ENCODE results near the gene PHACTR3.

The PHACTR3 gene

GRCh38 chr20:59781226-59781625 is 176.9 kb downstream of the PHACTR3 start:
- Mint-ChIP-seq H3K4me1 (no peaks in the 10 kb centered on the region), H3K9me3 (no peaks in the 10 kb centered on the region), H3K4me3 (no peak overlapping the region), H3K27ac (no peak overlapping the region), H3K36me3 (no peaks in the 10 kb centered on the region), H3K27me3 (peaks cover 6% of the 10 kb centered on the region)
- ATAC-seq (ENCODE audit: low read depth): no peak
- no peak for DNase-seq (ENCODE audit: low spot score in 2 of 2)

DNA sequence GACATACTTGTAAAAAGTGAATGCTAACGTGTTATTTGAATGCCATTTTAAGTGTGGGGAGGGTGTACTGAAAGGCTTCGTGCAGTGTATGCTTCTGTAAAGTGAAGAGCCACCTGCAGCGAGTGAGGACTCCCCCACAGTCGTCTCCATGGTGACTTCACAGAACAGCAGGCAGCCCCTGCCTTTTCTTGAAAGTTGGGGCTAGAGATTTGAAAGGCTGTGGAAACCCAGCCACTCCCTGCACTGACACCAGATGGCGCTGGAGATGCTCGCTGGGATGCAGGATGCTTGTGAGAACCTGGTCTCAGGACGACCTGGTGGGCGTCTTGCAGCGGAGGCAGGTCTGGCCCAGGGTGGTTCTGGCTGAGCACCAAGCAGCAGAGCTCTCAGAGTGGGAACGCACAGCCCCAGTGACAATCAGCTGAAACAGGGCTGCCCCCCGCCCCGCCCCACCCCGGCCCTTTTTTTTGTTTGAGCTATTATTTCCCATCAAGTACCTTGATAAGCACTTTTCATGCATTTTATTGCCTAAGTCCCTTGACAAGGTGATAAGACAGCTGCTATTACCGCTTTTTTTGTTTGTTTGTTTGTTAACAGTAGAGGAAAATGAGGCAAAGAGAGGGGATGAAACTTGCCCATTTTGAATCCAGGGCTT is 178.8 kb downstream of the PHACTR3 start:
- Mint-ChIP-seq H3K4me1 (no peaks in the 10 kb centered on the region), H3K9me3 (no peaks in the 10 kb centered on the region), H3K27ac (no peak overlapping the region), H3K4me3 (no peak overlapping the region), H3K27me3 (peaks cover 5% of the 10 kb centered on the region), H3K36me3 (no peaks in the 10 kb centered on the region)
- ATAC-seq (ENCODE audit: low read depth) (no peak), DNase-seq (ENCODE audit: low spot score in 2 of 2) (no peak)

DNA sequence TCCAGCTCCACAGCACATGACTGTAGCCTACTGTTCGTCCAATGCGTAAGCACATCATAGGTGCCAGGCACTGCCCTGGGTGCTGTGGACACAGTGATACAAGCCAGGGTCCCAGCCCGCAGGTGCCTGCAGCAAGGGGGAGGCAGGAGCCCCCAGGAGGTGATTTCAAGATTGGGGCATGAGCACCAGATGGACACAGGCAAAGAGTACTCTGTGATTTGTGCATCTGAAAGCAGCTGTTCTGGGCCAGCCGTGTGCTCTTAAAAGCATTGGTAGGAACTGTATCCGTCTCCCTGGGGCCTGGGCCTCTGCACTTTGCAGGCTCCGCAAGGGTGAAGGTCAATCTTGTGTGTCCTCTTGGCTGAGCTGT is 179.3 kb downstream of the PHACTR3 start:
- no peak for DNase-seq (ENCODE audit: low spot score in 2 of 2)
- Mint-ChIP-seq H3K4me3 (no peak overlapping the region), H3K27me3 (peaks cover 6% of the 10 kb centered on the region)

GRCh38 chr20:59784365-59784764 is 180.0 kb downstream of the PHACTR3 start:
- Mint-ChIP-seq H3K27me3 (peaks cover 8% of the 10 kb centered on the region), H3K4me1 (no peaks in the 10 kb centered on the region), H3K9me3 (no peaks in the 10 kb centered on the region), H3K27ac (no peak overlapping the region), H3K36me3 (no peaks in the 10 kb centered on the region), H3K4me3 (no peak overlapping the region)
- no peak for ATAC-seq (ENCODE audit: low read depth)
- DNase-seq (ENCODE audit: low spot score in 2 of 2): no peak

More for the DNA sequence above, 179.3 kb downstream of the PHACTR3 start:
- no peaks in the 10 kb centered on the region for H3K9me3 Mint-ChIP-seq
- ATAC-seq (ENCODE audit: low read depth): no peak
- H3K4me1 Mint-ChIP-seq: no peaks in the 10 kb centered on the region
- no peak overlapping the region for H3K27ac Mint-ChIP-seq
- H3K36me3 Mint-ChIP-seq: no peaks in the 10 kb centered on the region

DNA sequence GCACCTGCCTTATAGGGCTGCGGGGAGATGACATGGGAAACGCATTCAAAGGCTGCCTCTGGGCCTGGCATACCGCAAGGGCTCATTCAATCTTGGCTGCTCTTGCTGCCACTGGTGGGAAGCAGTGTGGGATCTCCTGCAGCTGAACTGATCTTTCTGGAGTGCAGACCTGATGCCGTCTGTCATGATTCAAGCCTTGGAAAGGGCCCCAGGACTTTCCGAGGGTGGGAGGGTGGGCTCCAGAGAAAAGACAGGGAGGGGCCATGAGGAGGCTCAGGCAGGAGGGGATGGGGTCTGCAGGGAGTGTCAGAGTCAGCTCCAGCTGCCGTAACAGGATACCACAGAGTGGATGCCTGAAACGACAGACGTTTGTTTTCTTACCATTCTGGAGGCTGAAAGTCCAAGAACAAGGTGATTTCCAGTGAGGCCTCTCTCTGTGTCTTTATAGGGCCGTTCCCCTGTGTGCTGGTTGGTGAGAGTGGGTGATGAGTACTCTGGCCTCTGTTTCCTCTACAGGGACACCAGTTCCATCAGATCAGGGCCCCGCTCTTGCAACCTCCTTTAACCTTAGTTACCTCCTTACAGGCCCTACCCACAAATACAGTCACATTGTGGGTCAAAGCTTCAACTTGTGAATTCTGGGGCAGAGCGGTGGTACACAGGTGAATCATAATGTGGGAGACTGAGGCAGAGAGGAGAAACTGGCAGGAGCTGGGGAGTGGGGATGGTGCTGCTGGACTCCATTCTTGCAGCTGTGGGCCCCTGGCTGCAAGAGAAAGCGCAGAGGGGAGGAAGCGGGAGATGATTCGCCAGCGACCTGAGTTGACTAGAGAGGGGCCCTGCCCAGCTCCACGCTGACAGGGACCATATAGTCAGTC is 180.7 kb downstream of the PHACTR3 start:
- Mint-ChIP-seq H3K9me3 (no peaks in the 10 kb centered on the region), H3K36me3 (no peaks in the 10 kb centered on the region), H3K27ac (no peak overlapping the region), H3K27me3 (peaks cover 8% of the 10 kb centered on the region), H3K4me1 (no peaks in the 10 kb centered on the region), H3K4me3 (no peak overlapping the region)
- ATAC-seq (ENCODE audit: low read depth) (no peak), DNase-seq (ENCODE audit: low spot score in 2 of 2) (no peak)

DNA sequence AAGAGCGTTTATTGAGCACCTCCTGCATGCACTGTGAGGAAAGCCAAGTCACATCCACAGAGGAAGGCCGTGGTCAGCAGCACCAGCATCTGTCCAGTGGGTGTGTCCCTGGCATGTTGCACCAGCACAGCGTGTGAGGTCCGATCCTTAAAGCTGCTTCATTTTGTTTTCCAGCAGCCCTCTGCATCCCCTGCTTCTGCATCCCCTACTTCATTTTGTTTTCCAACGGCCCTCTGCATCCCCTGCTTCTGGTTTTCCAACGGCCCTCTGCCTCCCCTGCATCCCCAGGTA is 181.3 kb downstream of the PHACTR3 start:
- no peaks in the 10 kb centered on the region for H3K36me3 Mint-ChIP-seq
- DNase-seq (ENCODE audit: low spot score in 2 of 2) (no peak), ATAC-seq (ENCODE audit: low read depth) (no peak)
- H3K27me3 Mint-ChIP-seq: peaks cover 8% of the 10 kb centered on the region
- H3K9me3 Mint-ChIP-seq: peaks cover 3% of the 10 kb centered on the region
- H3K27ac Mint-ChIP-seq: no peak overlapping the region
- H3K4me3 Mint-ChIP-seq: no peak overlapping the region
- H3K4me1 Mint-ChIP-seq: no peaks in the 10 kb centered on the region

DNA sequence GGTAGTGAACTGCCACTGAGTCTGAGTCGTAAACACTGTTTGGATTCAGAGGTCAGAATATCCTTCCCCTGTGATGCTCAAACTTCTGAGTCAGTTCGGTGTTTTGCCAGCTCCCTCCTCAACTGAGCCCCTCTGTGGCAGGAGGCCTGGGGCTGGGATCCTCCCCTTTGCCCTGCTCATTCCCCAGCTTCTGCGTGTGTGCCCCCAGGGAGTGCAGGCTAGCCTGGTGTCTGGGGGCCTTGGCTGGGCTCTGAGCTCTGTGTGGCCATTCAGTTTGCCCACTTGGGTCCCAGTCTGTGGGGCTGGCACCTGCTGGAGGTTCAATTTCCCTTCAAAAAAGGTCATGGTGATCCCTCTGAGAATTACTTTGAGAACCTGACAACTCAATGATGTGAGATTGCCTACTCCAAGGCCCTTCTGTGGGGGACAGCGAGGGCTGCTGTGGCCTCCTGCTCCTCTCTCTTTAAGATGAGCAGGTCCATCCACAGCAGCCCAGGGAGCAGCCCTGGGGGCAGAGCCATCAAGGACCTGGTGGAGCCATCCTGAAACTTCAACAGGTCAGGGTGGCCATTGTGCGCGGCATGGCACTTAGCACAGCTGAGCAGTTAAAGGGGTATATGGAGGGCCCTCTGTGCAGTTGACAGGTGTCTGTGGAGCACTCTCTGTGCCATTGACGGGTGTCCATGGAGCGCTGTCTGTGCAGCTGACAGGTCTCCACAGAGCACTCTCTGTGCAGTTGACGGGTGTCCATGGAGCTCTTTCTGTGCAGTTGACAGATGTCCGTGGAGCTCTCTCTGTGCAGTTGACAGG is 181.9 kb downstream of the PHACTR3 start:
- Mint-ChIP-seq H3K27me3 (peaks cover 8% of the 10 kb centered on the region), H3K4me1 (no peaks in the 10 kb centered on the region), H3K36me3 (no peaks in the 10 kb centered on the region), H3K4me3 (no peak overlapping the region), H3K27ac (no peak overlapping the region), H3K9me3 (peaks cover 3% of the 10 kb centered on the region)
- no peak for ATAC-seq (ENCODE audit: low read depth)
- no peak for DNase-seq (ENCODE audit: low spot score in 2 of 2)

DNA sequence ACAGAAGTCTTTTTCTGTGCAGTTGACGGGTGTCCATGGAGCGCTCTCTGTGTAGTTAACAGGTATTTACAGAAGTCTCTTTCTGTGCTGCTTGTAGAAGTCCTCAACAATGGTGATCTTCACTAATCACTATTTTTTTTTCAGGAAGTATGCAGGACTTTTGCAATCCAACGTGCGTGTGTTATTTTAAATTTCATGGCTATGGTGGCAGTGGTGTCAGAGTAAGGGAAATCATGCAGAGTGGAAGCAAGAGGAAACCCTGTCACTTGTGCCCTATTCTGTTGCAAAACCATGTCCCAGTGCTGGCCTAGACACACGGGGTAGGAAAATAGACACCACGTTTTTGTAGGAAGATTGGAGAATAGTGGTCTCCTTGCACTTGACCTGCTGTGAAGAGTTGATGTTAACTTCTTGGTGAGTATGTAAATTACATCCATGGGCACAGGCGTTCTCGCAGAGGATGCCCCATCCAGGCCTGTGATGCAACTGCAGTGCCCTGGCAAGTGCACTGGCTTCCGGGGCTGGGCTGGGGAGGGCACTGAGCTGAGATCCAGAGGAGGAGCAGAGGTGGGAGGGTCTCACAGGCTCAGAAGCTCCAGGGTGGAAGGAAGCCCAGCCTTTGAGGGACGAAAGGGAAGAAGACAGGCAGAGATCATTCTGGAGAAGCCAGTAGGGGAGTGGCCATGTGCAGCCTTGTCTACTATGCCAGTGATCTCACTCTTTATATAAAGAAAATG is 182.6 kb downstream of the PHACTR3 start:
- DNase-seq (ENCODE audit: low spot score in 2 of 2) (no peak), ATAC-seq (ENCODE audit: low read depth) (no peak)
- Mint-ChIP-seq H3K4me1 (no peaks in the 10 kb centered on the region), H3K27ac (no peak overlapping the region), H3K9me3 (peaks cover 5% of the 10 kb centered on the region), H3K4me3 (no peak overlapping the region), H3K27me3 (peaks cover 8% of the 10 kb centered on the region), H3K36me3 (no peaks in the 10 kb centered on the region)

- no peak overlapping the region for H3K27ac Mint-ChIP-seq
- no peak overlapping the region for H3K4me3 Mint-ChIP-seq
- peaks cover 6% of the 10 kb centered on the region for H3K9me3 Mint-ChIP-seq
- ATAC-seq (ENCODE audit: low read depth) (no peak), DNase-seq (ENCODE audit: low spot score in 2 of 2) (no peak)
- H3K4me1 Mint-ChIP-seq: no peaks in the 10 kb centered on the region
- H3K36me3 Mint-ChIP-seq: no peaks in the 10 kb centered on the region
- H3K27me3 Mint-ChIP-seq: peaks cover 8% of the 10 kb centered on the region
These were observed 183.2 kb downstream of the PHACTR3 start for GRCh38 chr20:59787538-59787890.

- Mint-ChIP-seq H3K4me3 (no peak overlapping the region), H3K36me3 (no peaks in the 10 kb centered on the region), H3K4me1 (no peaks in the 10 kb centered on the region), H3K9me3 (peaks cover 6% of the 10 kb centered on the region), H3K27ac (no peak overlapping the region), H3K27me3 (peaks cover 8% of the 10 kb centered on the region)
- DNase-seq (ENCODE audit: low spot score in 2 of 2): no peak
- ATAC-seq (ENCODE audit: low read depth): no peak
These were observed 183.9 kb downstream of the PHACTR3 start for GRCh38 chr20:59788196-59788735.

DNA sequence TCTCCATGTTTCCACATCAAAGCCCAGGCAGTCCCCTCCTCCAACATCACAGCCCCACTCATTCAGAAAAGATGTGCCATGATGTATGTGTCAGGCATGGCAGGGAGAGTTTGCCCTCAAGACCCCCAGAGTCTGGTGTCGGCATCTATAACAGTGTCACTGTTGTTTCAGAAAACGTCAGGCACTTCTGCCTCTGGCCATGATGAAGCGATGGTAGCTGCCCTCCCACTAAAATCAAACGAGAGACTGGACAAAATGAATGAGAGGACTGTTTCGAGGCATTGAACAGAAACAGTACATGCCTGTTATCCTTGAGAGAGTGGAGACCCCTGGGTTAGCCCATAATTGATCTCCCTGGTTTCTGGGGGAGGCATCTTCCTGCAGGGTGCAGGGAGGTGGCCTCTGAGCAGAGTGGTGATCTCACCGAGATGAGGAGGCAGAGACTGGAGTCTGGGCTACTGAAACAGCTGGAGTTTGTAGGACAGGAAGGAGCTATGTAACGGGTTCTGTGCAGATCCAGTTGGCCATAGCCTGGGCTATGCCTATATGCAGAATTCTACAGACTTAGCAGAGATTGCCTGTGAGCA is 184.6 kb downstream of the PHACTR3 start:
- H3K36me3 Mint-ChIP-seq: no peaks in the 10 kb centered on the region
- peaks cover 8% of the 10 kb centered on the region for H3K27me3 Mint-ChIP-seq
- H3K4me3 Mint-ChIP-seq: no peak overlapping the region
- no peak overlapping the region for H3K27ac Mint-ChIP-seq
- ATAC-seq (ENCODE audit: low read depth): no peak
- peaks cover 6% of the 10 kb centered on the region for H3K9me3 Mint-ChIP-seq
- no peak for DNase-seq (ENCODE audit: low spot score in 2 of 2)
- H3K4me1 Mint-ChIP-seq: no peaks in the 10 kb centered on the region

DNA sequence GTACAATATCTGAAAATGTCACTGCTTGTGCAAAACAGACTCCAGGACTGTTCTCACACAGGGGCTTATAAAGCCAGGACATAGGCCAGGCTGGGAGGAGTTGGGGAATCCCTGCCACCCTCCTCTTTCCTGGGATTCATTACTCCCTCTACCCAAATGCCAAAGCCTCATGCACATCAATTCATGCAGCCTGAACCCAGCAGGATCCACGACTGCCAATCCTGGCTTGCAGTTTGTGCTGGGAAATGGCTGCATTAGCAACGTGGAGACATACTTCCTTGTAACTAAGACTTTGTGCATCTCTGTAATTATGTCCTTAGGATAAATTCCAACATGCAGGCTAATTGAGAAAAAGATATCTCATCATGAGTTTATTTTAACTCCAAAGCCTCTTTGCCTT is 185.3 kb downstream of the PHACTR3 start:
- no peak for DNase-seq (ENCODE audit: low spot score in 2 of 2)
- H3K27ac Mint-ChIP-seq: no peak overlapping the region
- peaks cover 6% of the 10 kb centered on the region for H3K27me3 Mint-ChIP-seq
- H3K4me3 Mint-ChIP-seq: no peak overlapping the region
- H3K36me3 Mint-ChIP-seq: no peaks in the 10 kb centered on the region
- ATAC-seq (ENCODE audit: low read depth): no peak
- H3K4me1 Mint-ChIP-seq: no peaks in the 10 kb centered on the region
- H3K9me3 Mint-ChIP-seq: peaks cover 6% of the 10 kb centered on the region

- H3K4me1 Mint-ChIP-seq: no peaks in the 10 kb centered on the region
- peaks cover 7% of the 10 kb centered on the region for H3K9me3 Mint-ChIP-seq
- H3K27me3 Mint-ChIP-seq: peaks cover 6% of the 10 kb centered on the region
- H3K27ac Mint-ChIP-seq: no peak overlapping the region
- ATAC-seq (ENCODE audit: low read depth) (no peak), DNase-seq (ENCODE audit: low spot score in 2 of 2) (no peak)
- no peaks in the 10 kb centered on the region for H3K36me3 Mint-ChIP-seq
- H3K4me3 Mint-ChIP-seq: no peak overlapping the region
These were observed 186.0 kb downstream of the PHACTR3 start for GRCh38 chr20:59790346-59790745.

Data from memory B cell (primary cell).